ENCODE data around the gene MISP. TPM values are rescaled to one million over a fixed set of nuclear protein-coding genes. Genes with fewer than 3 reads are reported as not detected.

Gene MISP
- total and polyA plus RNA-seq, 2 of the 4 experiments (the other 2 are of a cell fraction) = not detected

DNA sequence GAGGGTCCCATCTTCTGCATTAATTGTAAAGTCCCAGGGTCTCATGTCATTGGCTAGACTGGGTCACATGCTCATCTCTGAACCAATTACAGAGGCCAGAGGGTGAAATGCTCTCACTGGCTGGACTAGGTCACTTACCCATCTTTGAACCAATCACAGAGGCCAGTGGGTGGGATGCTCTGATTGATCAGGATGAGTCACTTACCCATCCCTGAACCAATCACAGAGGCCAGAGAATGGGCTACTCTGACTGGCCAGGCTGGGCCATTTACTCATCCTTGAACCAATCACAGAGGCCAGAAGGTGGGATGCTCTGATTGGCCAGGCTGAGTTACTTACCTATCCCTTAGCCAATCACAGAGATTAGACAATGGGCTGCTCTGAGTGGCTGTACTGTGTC lies 5.3 kb downstream of the MISP start:
- Histone ChIP-seq H3K4me3 (ENCODE audit: insufficient read depth, low read depth, low read length) (no peak overlapping the region), H3K4me2 (ENCODE audit: low read depth, low read length) (no peak overlapping the region), H3K79me1 (ENCODE audit: low read depth in 1 of 2, low read length in 2 of 2) (no peaks in the 10 kb centered on the region), H3K4me1 (ENCODE audit: control insufficient read depth, insufficient read depth, low read length) (peaks cover 14% of the 10 kb centered on the region), H3K4ac (ENCODE audit: low read depth, low read length) (no peak overlapping the region), H4K91ac (ENCODE audit: insufficient read depth, low read depth, low read length) (no peak overlapping the region), H2AK9ac (replicated peaks; ENCODE audit: low read depth, low read length, poor library complexity) (peak overlapping the region; percentile 66), H4K5ac (ENCODE audit: low read depth, low read length) (no peak overlapping the region), H3K36me3 (ENCODE audit: control insufficient read depth, insufficient read depth, low read length) (no peaks in the 10 kb centered on the region), H2BK5ac (ENCODE audit: low read depth, low read length, poor library complexity, severe bottlenecking) (no peak overlapping the region), H3K9me1 (ENCODE audit: insufficient read depth, low read length) (peaks cover 7% of the 10 kb centered on the region; the same call in 1 of the 2 replicates), H4K20me1 (ENCODE audit: insufficient read depth, low read length) (0 out of 2 replicates have a peak, but pooled peaks cover 3% of the 10 kb centered on the region), H4K8ac (ENCODE audit: low read depth in 2 of 2, low read length in 2 of 2) (no peak overlapping the region), H3K27ac (ENCODE audit: insufficient read depth, low read length) (no peak overlapping the region), H3K9ac (ENCODE audit: low read depth, low read length) (no peak overlapping the region), H2BK15ac (ENCODE audit: low read depth, low read length) (no peak overlapping the region), H3K23ac (ENCODE audit: low read depth, low read length) (no peak overlapping the region), H3K56ac (ENCODE audit: extremely low read depth, insufficient read depth, low read length) (no peak overlapping the region), H3K14ac (replicated peaks; ENCODE audit: low read depth, low read length) (no peak overlapping the region), H3K27me3 (ENCODE audit: control insufficient read depth, insufficient read depth, low read length) (no peaks in the 10 kb centered on the region; the same call in 1 of the 2 replicates), H2AFZ (replicated peaks; ENCODE audit: low read length, poor library complexity) (no peak overlapping the region), H2AK5ac (ENCODE audit: low read depth, low read length) (no peak overlapping the region), H2BK20ac (ENCODE audit: low read depth, low read length) (no peak overlapping the region), H2BK120ac (ENCODE audit: low read depth, low read length) (no peak overlapping the region), H3K18ac (ENCODE audit: low read depth, low read length) (no peak overlapping the region), H3K9me3 (ENCODE audit: control insufficient read depth, insufficient read depth, low read length) (peaks cover 11% of the 10 kb centered on the region; the same call in 1 of the 2 replicates)
- in situ Hi-C loops (cut with MboI; ENCODE audit: low sequenced_read_pairs) (no loop called here), dilution Hi-C loops (cut with HindIII; ENCODE audit: low sequenced_read_pairs, unreplicated experiment) (no loop called here), intact Hi-C loops (cut with micrococcal nuclease) (no loop called here)
- ATAC-seq (ENCODE audit: low read depth) (no peak), DNase-seq (peak; percentile 49)
- ChIA-PET POLR2A (ENCODE audit: unreplicated experiment) (no interaction called here), CTCF (no interaction called here)
- TF ChIP-seq CEBPB (IDR thresholded peaks at IDR 0.05; ENCODE audit: low read depth, low read length) (no peak), SMC3 (IDR thresholded peaks at IDR 0.05; ENCODE audit: low read depth, low read length) (no peak), USF2 (IDR thresholded peaks at IDR 0.05; ENCODE audit: low read depth, low read length) (peak; percentile 83)
- BruUV-seq (replicated peaks) = no TSS peak
